GM23248 (cell line): ENCODE results near the gene ZPBP2. TPM values are rescaled to one million over a fixed set of nuclear protein-coding genes. Genes with fewer than 3 reads are reported as not detected.
"Not testable (repeated sequence)": the region's sequence is repeated elsewhere in the genome, so short reads cannot be mapped to it uniquely, and the experiment has no call there.

Source experiments
- DNase-seq: peaks from one replicate; pipeline ENCODE4 v3.0.0-alpha.2; 2015
- H2AFZ ChIP-seq: fragments of 200-600 bp; sonication (generic); 2 replicates; pipeline ENCODE4 v1.6.1; 2016; ENCODE audit warnings: antibody characterized with exemption
- H3F3A ChIP-seq: fragments of 200-600 bp; sonication (generic); 2 replicates; pipeline ENCODE4 v1.6.1; 2016; ENCODE audit warnings: mild to moderate bottlenecking, antibody characterized with exemption, mixed run types; ENCODE audit not compliant: insufficient read depth
- H3K27ac ChIP-seq: fragments of 200-600 bp; sonication (generic); 2 replicates; pipeline ENCODE4 v1.5.1; 2016; ENCODE audit warnings: mild to moderate bottlenecking
- H3K27me3 ChIP-seq: fragments of 200-600 bp; sonication (generic); replicated peaks from 2 replicates; pipeline ENCODE4 v1.6.1; 2016; ENCODE audit warnings: mild to moderate bottlenecking; ENCODE audit not compliant: insufficient read depth
- H3K36me3 ChIP-seq: fragments of 200-600 bp; sonication (generic); 2 replicates; pipeline ENCODE4 v1.6.1; 2016; ENCODE audit warnings: low read depth, mild to moderate bottlenecking
- H3K4me1 ChIP-seq: fragments of 200-600 bp; sonication (generic); 2 replicates; pipeline ENCODE4 v1.6.1; 2016; ENCODE audit warnings: mild to moderate bottlenecking; ENCODE audit not compliant: insufficient read depth
- H3K4me2 ChIP-seq: fragments of 200-600 bp; sonication (generic); one replicate; pipeline ENCODE4 v1.6.1; 2016; ENCODE audit warnings: mild to moderate bottlenecking; ENCODE audit not compliant: unreplicated experiment
- H3K4me3 ChIP-seq: fragments of 200-600 bp; sonication (generic); 2 replicates; pipeline ENCODE4 v1.5.1; 2016; ENCODE audit warnings: mild to moderate bottlenecking
- H3K79me2 ChIP-seq: fragments of 200-600 bp; sonication (generic); 2 replicates; pipeline ENCODE4 v1.6.1; 2016; ENCODE audit warnings: mild to moderate bottlenecking; ENCODE audit not compliant: insufficient read depth
- H3K9ac ChIP-seq: fragments of 200-600 bp; sonication (generic); 2 replicates; pipeline ENCODE4 v1.6.1; 2016; ENCODE audit warnings: mild to moderate bottlenecking
- H3K9me2 ChIP-seq: fragments of 200-600 bp; sonication (generic); 2 replicates; pipeline ENCODE4 v1.6.1; 2016; ENCODE audit warnings: mixed run types, mild to moderate bottlenecking, moderate library complexity; ENCODE audit not compliant: insufficient read depth
- H3K9me3 ChIP-seq: fragments of 200-600 bp; sonication (generic); one replicate; pipeline ENCODE4 v1.6.1; 2017; ENCODE audit warnings: low read depth
- H4K20me1 ChIP-seq: fragments of 200-600 bp; sonication (generic); 2 replicates; pipeline ENCODE4 v1.6.0; 2016; ENCODE audit not compliant: insufficient read depth
- EZH2 ChIP-seq: fragments of 200-600 bp; sonication (generic); IDR thresholded peaks from 2 replicates; pipeline ENCODE4 v1.6.1; 2018; ENCODE audit warnings: antibody characterized with exemption, mild to moderate bottlenecking; ENCODE audit not compliant: insufficient read depth, poor library complexity, severe bottlenecking
- EZH2phosphoT487 ChIP-seq: fragments of 200-600 bp; sonication (generic); IDR thresholded peaks from 2 replicates; pipeline ENCODE4 v1.6.1; 2018; ENCODE audit warnings: antibody characterized with exemption, moderate library complexity, mild to moderate bottlenecking, low read depth; ENCODE audit not compliant: insufficient read depth
- WGBS, 2 experiments: methylation state at CpG; one replicate each; pipeline ENCODE4 v1.1.6; 2015 to 2017; ENCODE audit warnings: low lambda C conversion rate in 2 of 2, low coverage in 1 of 2; ENCODE audit errors: missing lambda C conversion rate in 2 of 2; 5-methylcytosine and 5-hydroxymethylcytosine counted together
- in situ Hi-C: fragments of 300-500 bp; cut with MboI; formaldehyde crosslinking; loops from 2 replicates; pipeline ENCODE4 v1.15.0; 2020
- polyA plus RNA-seq: library from polyadenylated mRNA; unstranded; fragments of >200 nt; fragmentation: Nextera tagmentation; extraction: Ambion mirVana; gene quantifications from 2 replicates; pipeline ENCODE4 v1.2.1, GENCODE V29; 2016
- total RNA-seq: library from RNA; depleted of rRNA; stranded (reverse); fragments of >200 nt; shearing (Covaris generic); gene quantifications from 2 replicates; pipeline ENCODE4 v1.2.3, GENCODE V29; 2014

Gene ZPBP2
- total and polyA plus RNA-seq, 2 experiments from 2014 or later: not detected

GRCh38 chr17:39848600-39848999 lies 19.4 kb upstream of the ZPBP2 start:
- no peaks in the 10 kb centered on the region for H3K9me2 ChIP-seq
- no peaks in the 10 kb centered on the region for H3K79me2 ChIP-seq
- H3K9ac ChIP-seq: no peak overlapping the region
- H3K36me3 ChIP-seq: no peaks in the 10 kb centered on the region
- no peak overlapping the region for H3K27ac ChIP-seq
- no peak overlapping the region for H3K4me2 ChIP-seq
- no peaks in the 10 kb centered on the region for H3K4me1 ChIP-seq
- H4K20me1 ChIP-seq: no peaks in the 10 kb centered on the region
- H3F3A ChIP-seq: no peaks in the 10 kb centered on the region
- WGBS, 2 experiments: 72 to 75% methylated on average over 4 of the region's 4 CpGs
- DNase-seq: no peak
- no peak overlapping the region for H2AFZ ChIP-seq
- TF ChIP-seq EZH2phosphoT487 (no peak), EZH2 (no peak)
- no peaks in the 10 kb centered on the region for H3K9me3 ChIP-seq
- H3K27me3 ChIP-seq: peaks cover 74% of the 10 kb centered on the region
- in situ Hi-C loops: no loop called here
- no peak overlapping the region for H3K4me3 ChIP-seq

GRCh38 chr17:39850186-39850585 lies 17.8 kb upstream of the ZPBP2 start:
- H3K9ac ChIP-seq, H4K20me1 ChIP-seq, H3K4me2 ChIP-seq, H3K9me2 ChIP-seq, H3K27ac ChIP-seq, H3K36me3 ChIP-seq, H3K4me1 ChIP-seq, H3K4me3 ChIP-seq, H2AFZ ChIP-seq, H3K9me3 ChIP-seq, H3F3A ChIP-seq, DNase-seq, H3K79me2 ChIP-seq, in situ Hi-C loops: not testable (repeated sequence)
- peaks cover 70% of the 10 kb centered on the region for H3K27me3 ChIP-seq

- 23 to 25% methylated on average over 3 of the region's 3 CpGs for WGBS, 2 experiments
Measured at GRCh38 chr17:39852239-39852638, 15.8 kb upstream of the ZPBP2 start.

GRCh38 chr17:39854909-39855308 lies 13.1 kb upstream of the ZPBP2 start:
- Histone ChIP-seq H3F3A (no peaks in the 10 kb centered on the region), H3K27me3 (peaks cover 54% of the 10 kb centered on the region)

More at GRCh38 chr17:39852239-39852638, 15.8 kb upstream of the ZPBP2 start:
- Histone ChIP-seq H2AFZ (no peak overlapping the region), H3K36me3 (no peaks in the 10 kb centered on the region), H3K79me2 (no peaks in the 10 kb centered on the region), H3K9ac (no peak overlapping the region), H3K4me2 (no peak overlapping the region), H4K20me1 (no peaks in the 10 kb centered on the region), H3K9me3 (no peaks in the 10 kb centered on the region), H3F3A (no peaks in the 10 kb centered on the region), H3K27me3 (peaks cover 59% of the 10 kb centered on the region), H3K4me3 (no peak overlapping the region), H3K4me1 (no peaks in the 10 kb centered on the region), H3K27ac (no peak overlapping the region), H3K9me2 (no peaks in the 10 kb centered on the region)
- in situ Hi-C loops: no loop called here
- TF ChIP-seq EZH2phosphoT487 (no peak), EZH2 (no peak)
- DNase-seq: no peak

GRCh38 chr17:39855911-39856649 lies 11.9 kb upstream of the ZPBP2 start:
- H3K79me2 ChIP-seq, H3K9me3 ChIP-seq, in situ Hi-C loops, H3K27ac ChIP-seq, H3K9ac ChIP-seq, H3K4me1 ChIP-seq, DNase-seq, H3K9me2 ChIP-seq, H4K20me1 ChIP-seq, H2AFZ ChIP-seq, H3F3A ChIP-seq, H3K4me3 ChIP-seq, H3K4me2 ChIP-seq, H3K36me3 ChIP-seq: not testable (repeated sequence)
- H3K27me3 ChIP-seq: peaks cover 66% of the 10 kb centered on the region
- WGBS, 2 experiments: 61 to 63% methylated on average over 9 of the region's 9 CpGs

More at GRCh38 chr17:39854909-39855308, 13.1 kb upstream of the ZPBP2 start:
- Histone ChIP-seq H3K36me3 (no peaks in the 10 kb centered on the region), H3K9me3 (no peaks in the 10 kb centered on the region), H3K9me2 (no peaks in the 10 kb centered on the region), H3K4me1 (no peaks in the 10 kb centered on the region), H3K4me2 (no peak overlapping the region), H3K79me2 (no peaks in the 10 kb centered on the region), H2AFZ (no peak overlapping the region), H4K20me1 (no peaks in the 10 kb centered on the region), H3K4me3 (no peak overlapping the region), H3K27ac (no peak overlapping the region), H3K9ac (no peak overlapping the region)
- in situ Hi-C loops: no loop called here
- WGBS, 2 experiments: 37 to 41% methylated on average over 2 of the region's 2 CpGs
- no peak for DNase-seq
- TF ChIP-seq EZH2: no peak
- TF ChIP-seq EZH2phosphoT487: no peak
